IPS-NIHi11 (cell line): ENCODE measurements around the gene C1orf159.
A peak's percentile ranks its signal among the peaks of the same experiment; 100 is the strongest.
"Not testable (repeated sequence)": the region's sequence is repeated elsewhere in the genome, so short reads cannot be mapped to it uniquely, and the experiment has no call there.

Experiments used
- DNase-seq: peaks from one replicate; pipeline ENCODE4 v3.0.0; 2012; ENCODE audit warnings: mixed read lengths, low spot score

The C1orf159 gene

GRCh38 chr1:1081311-1082238, 34.3 kb downstream of the C1orf159 start:
- no peak for DNase-seq

- no peak for DNase-seq
Observed at GRCh38 chr1:1080951-1081310, 35.0 kb downstream of the C1orf159 start.

GRCh38 chr1:1080122-1080757, 35.6 kb downstream of the C1orf159 start:
- DNase-seq = peak; percentile 92

GRCh38 chr1:1079408-1080121, 36.3 kb downstream of the C1orf159 start:
- peak; percentile 80 for DNase-seq

GRCh38 chr1:1077396-1077795, 38.5 kb downstream of the C1orf159 start:
- DNase-seq = not testable (repeated sequence)

GRCh38 chr1:1075148-1075935, 40.5 kb downstream of the C1orf159 start:
- DNase-seq = no peak

GRCh38 chr1:1074631-1075147, 41.2 kb downstream of the C1orf159 start:
- no peak for DNase-seq

GRCh38 chr1:1073743-1074587, 41.9 kb downstream of the C1orf159 start, which contains the start of gene RNF223:
RNF223 (minus strand) TSS chr1:1074306; CDS start chr1:1072566, 1,740 bp downstream.
- DNase-seq = no peak

- DNase-seq = no peak
Observed at GRCh38 chr1:1072849-1073742, 42.8 kb downstream of the C1orf159 start.

- DNase-seq = no peak
Observed at GRCh38 chr1:1072299-1072848, 43.5 kb downstream of the C1orf159 start.

- no peak for DNase-seq
Observed at GRCh38 chr1:1071486-1072298, 44.2 kb downstream of the C1orf159 start.

- DNase-seq = no peak
Observed at GRCh38 chr1:1069711-1070676, 45.9 kb downstream of the C1orf159 start.

- DNase-seq = peak; percentile 96
Observed at GRCh38 chr1:1069056-1069710, 46.7 kb downstream of the C1orf159 start.

- no peak for DNase-seq
Observed at GRCh38 chr1:1068517-1069055, 47.3 kb downstream of the C1orf159 start.

GRCh38 chr1:1067860-1068516, 47.9 kb downstream of the C1orf159 start:
- DNase-seq = no peak
